HL-60 (cell line): ENCODE results near the gene ASGR1.

Source experiments
- DNase-seq, 2 experiments: peaks; one replicate each; pipeline ENCODE4 v3.0.0-alpha.2; 2010 to 2020; ENCODE audit warnings: low read depth in 1 of 2, low spot score in 1 of 2
- H3K27ac ChIP-seq: fragments of 250-450 bp; sonication (Bioruptor Pico); replicated peaks from 2 replicates; pipeline ENCODE4 v1.5.1; 2020; ENCODE audit warnings: mild to moderate bottlenecking, moderate library complexity
- H3K27me3 ChIP-seq: fragments of 250-450 bp; sonication (Bioruptor Pico); 2 replicates; pipeline ENCODE4 v1.5.1; 2021; ENCODE audit warnings: mild to moderate bottlenecking, moderate library complexity; ENCODE audit not compliant: insufficient read depth, poor library complexity, severe bottlenecking
- H3K4me3 ChIP-seq: replicated peaks from 2 replicates; pipeline ENCODE4 v1.5.1; 2011; ENCODE audit warnings: mild to moderate bottlenecking, control low read depth, low read length; ENCODE audit not compliant: insufficient read depth
- CTCF ChIP-seq: IDR thresholded peaks from one replicate; pipeline ENCODE4 v1.5.1; 2011; ENCODE audit warnings: low read length, control low read depth, inconsistent platforms; ENCODE audit not compliant: insufficient read depth
- GABPA ChIP-seq: IDR thresholded peaks from 2 replicates; pipeline ENCODE4 v1.6.1; 2012; ENCODE audit warnings: low read depth
- POLR2AphosphoS5 ChIP-seq: IDR thresholded peaks from 2 replicates; pipeline ENCODE4 v1.6.1; 2012; ENCODE audit warnings: low read depth
- REST ChIP-seq: IDR thresholded peaks from 2 replicates; pipeline ENCODE4 v1.6.1; 2012; ENCODE audit warnings: low read depth; ENCODE audit not compliant: insufficient replicate concordance
- SPI1 ChIP-seq: IDR thresholded peaks from 2 replicates; pipeline ENCODE4 v1.6.1; 2012; ENCODE audit warnings: low read depth, mild to moderate bottlenecking, borderline replicate concordance

Gene ASGR1

GRCh38 chr17:7225711-7226331 is 46.7 kb upstream of the ASGR1 start:
- no peak for DNase-seq
- Histone ChIP-seq H3K27me3 (no peaks in the 10 kb centered on the region), H3K27ac (no peak overlapping the region), H3K4me3 (no peak overlapping the region)
- TF ChIP-seq GABPA (no peak), REST (no peak), CTCF (no peak), SPI1 (no peak), POLR2AphosphoS5 (no peak)

GRCh38 chr17:7224661-7225111 is 45.5 kb upstream of the ASGR1 start:
- no peak for DNase-seq
- H3K27ac ChIP-seq, result no peak overlapping the region
- no peaks in the 10 kb centered on the region for H3K27me3 ChIP-seq
- TF ChIP-seq CTCF, result no peak
- no peak for TF ChIP-seq REST
- TF ChIP-seq POLR2AphosphoS5, result no peak
- TF ChIP-seq SPI1, result no peak
- TF ChIP-seq GABPA, result no peak
- H3K4me3 ChIP-seq, result no peak overlapping the region

- no peak overlapping the region for H3K27ac ChIP-seq
- H3K4me3 ChIP-seq, result no peak overlapping the region
- DNase-seq, result no peak
- H3K27me3 ChIP-seq, result no peaks in the 10 kb centered on the region
- TF ChIP-seq CTCF, result no peak
- no peak for TF ChIP-seq SPI1
- no peak for TF ChIP-seq GABPA
- no peak for TF ChIP-seq REST
- no peak for TF ChIP-seq POLR2AphosphoS5
Measured at GRCh38 chr17:7224110-7224509, 44.9 kb upstream of the ASGR1 start.
